PC-9 (cell line): Measurements from ENCODE around the gene FLVCR1.

Source experiments
- EZH2 ChIP-seq: fragments of 200-600 bp; sonication (generic); IDR thresholded peaks from 2 replicates; pipeline ENCODE4 v1.8.0; 2017; ENCODE audit warnings: antibody characterized with exemption, low read depth
- TF ChIP-seq, protein P1 (sequence below): fragments of 200-600 bp; sonication (generic); conservative IDR thresholded peaks from 2 replicates; pipeline ENCODE4 v1.6.1; 2017; ENCODE audit warnings: mixed run types, antibody characterized with exemption, mild to moderate bottlenecking, moderate library complexity

GRCh38 chr1:212920896-212921295 lies 62.8 kb downstream of the FLVCR1 start:
- TF ChIP-seq EZH2, result no peak
- TF ChIP-seq, protein P1, sequence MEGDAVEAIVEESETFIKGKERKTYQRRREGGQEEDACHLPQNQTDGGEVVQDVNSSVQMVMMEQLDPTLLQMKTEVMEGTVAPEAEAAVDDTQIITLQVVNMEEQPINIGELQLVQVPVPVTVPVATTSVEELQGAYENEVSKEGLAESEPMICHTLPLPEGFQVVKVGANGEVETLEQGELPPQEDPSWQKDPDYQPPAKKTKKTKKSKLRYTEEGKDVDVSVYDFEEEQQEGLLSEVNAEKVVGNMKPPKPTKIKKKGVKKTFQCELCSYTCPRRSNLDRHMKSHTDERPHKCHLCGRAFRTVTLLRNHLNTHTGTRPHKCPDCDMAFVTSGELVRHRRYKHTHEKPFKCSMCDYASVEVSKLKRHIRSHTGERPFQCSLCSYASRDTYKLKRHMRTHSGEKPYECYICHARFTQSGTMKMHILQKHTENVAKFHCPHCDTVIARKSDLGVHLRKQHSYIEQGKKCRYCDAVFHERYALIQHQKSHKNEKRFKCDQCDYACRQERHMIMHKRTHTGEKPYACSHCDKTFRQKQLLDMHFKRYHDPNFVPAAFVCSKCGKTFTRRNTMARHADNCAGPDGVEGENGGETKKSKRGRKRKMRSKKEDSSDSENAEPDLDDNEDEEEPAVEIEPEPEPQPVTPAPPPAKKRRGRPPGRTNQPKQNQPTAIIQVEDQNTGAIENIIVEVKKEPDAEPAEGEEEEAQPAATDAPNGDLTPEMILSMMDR, result no peak; the same call in 1 of the 2 replicates
